Vagina (tissue), 2 donors: ENCODE results near the gene ESRRG.

ENCODE experiments used
- CTCF ChIP-seq, 3 experiments: fragments of 450-650 bp in 2 of 3; fragments of 200-600 bp in 1 of 3; sonication (generic) in 1 of 3; IDR thresholded peaks; one replicate each; pipeline ENCODE4 v1.5.1; 2017 to 2019; ENCODE audit warnings: antibody characterized with exemption in 3 of 3, mild to moderate bottlenecking in 2 of 3, moderate library complexity in 2 of 3
- POLR2A ChIP-seq, 2 donors: fragments of 450-650 bp; IDR thresholded peaks; one replicate each; pipeline ENCODE4 v1.6.1; 2017; ENCODE audit warnings: antibody characterized with exemption in 2 of 2, mild to moderate bottlenecking in 2 of 2, moderate library complexity in 2 of 2
- POLR2AphosphoS5 ChIP-seq, 2 donors: sonication (generic); formaldehyde crosslinking; IDR thresholded peaks; one replicate each; pipeline ENCODE4 v1.9.0; 2017; ENCODE audit warnings: antibody characterized with exemption in 2 of 2, mild to moderate bottlenecking in 2 of 2, low read depth in 1 of 2; ENCODE audit not compliant: insufficient read depth in 1 of 2

GRCh38 chr1:216555653-216556052, 167.6 kb downstream of the ESRRG start:
- TF ChIP-seq CTCF (IDR thresholded peaks at IDR 0.05) (no peak), POLR2AphosphoS5 (IDR thresholded peaks at IDR 0.05; ENCODE audit: insufficient read depth in 1 of 2, low read depth in 1 of 2) (no peak), POLR2A (IDR thresholded peaks at IDR 0.05) (no peak)
